Measurements from ENCODE around the gene GPAT3.

DNA sequence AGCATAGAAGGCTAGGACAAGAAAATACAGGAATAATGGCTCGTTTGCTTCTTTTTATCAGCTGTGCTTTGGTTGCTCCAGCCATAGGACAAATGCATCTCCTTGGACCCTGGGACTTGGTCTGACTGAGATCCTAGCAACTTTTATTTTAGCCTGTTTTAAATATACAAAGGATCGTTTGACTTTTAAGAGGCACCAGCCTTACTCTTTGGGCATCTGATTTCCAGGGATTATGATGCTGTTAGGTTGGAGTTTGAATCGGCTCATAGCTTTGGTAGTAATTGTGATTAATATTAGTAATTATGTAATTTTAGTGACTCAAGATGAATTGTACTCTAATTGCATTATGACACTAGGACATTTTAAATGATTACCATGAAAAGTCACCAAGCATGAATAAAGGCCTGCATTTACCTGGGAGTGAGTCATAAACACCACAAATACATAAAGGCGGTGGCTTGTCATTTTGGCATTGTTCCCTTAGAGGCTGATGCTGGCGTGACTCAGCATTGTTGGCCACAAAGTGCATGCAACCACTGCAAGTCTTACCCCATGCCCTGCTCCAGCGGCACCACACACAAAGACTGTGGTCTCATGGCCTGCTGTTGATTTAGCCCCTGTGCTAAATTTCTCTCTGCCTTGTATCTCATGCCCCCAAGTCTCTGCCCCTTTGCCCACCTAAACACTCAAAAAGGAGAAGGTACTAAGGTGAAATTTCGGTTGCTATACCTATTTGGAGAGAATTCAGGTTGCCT, 12.4 kb downstream of the GPAT3 start:
- TF ChIP-seq CTCF (IDR thresholded peaks at IDR 0.05; ENCODE audit: low read depth, low read length) (no peak), MYC (IDR thresholded peaks at IDR 0.05; ENCODE audit: low read depth, low read length) (peak; percentile 83), POLR2A (IDR thresholded peaks at IDR 0.05; ENCODE audit: extremely low read depth, insufficient read length) (no peak)

Data from NB4 (cell line).